ENCODE data around the gene ZFYVE28.

GRCh38 chr4:2412534-2412884 lies 5.9 kb downstream of the ZFYVE28 start:
- TF ChIP-seq RAD21 (IDR thresholded peaks at IDR 0.05; ENCODE audit: low read length) (no peak), JUND (IDR thresholded peaks at IDR 0.05) (no peak), SIN3A (IDR thresholded peaks at IDR 0.05; ENCODE audit: borderline replicate concordance, low read depth, low read length) (no peak), REST (IDR thresholded peaks at IDR 0.05; ENCODE audit: low read depth, low read length) (no peak), MAX (IDR thresholded peaks at IDR 0.05; ENCODE audit: low read depth) (no peak), CTCF (IDR thresholded peaks at IDR 0.05) (no peak), POLR2AphosphoS5 (IDR thresholded peaks at IDR 0.05; ENCODE audit: low read depth, low read length) (no peak), NRF1 (IDR thresholded peaks at IDR 0.05; ENCODE audit: low read depth, low read length) (no peak), SMC3 (IDR thresholded peaks at IDR 0.05; ENCODE audit: low read depth, low read length) (no peak), USF2 (IDR thresholded peaks at IDR 0.05; ENCODE audit: borderline replicate concordance, low read depth, low read length) (no peak), TAF1 (IDR thresholded peaks at IDR 0.05; ENCODE audit: borderline replicate concordance, low read depth, low read length) (no peak)

All from SK-N-SH (cell line).